Ovary (tissue), 9 donors: ENCODE data around the gene IGDCC3. TPM values are rescaled to one million over a fixed set of nuclear protein-coding genes. Genes with fewer than 3 reads are reported as not detected.

ENCODE experiments used
- DNase-seq, 5 donors: peaks; one replicate each; pipeline ENCODE4 v3.0.0-alpha.2; 2019 to 2020
- H3K27ac ChIP-seq, 2 donors: fragments of 200-600 bp; one replicate each; pipeline versions ENCODE4 v1.5.1 to v1.8.0; 2019 to 2022
- H3K27me3 ChIP-seq: fragments of 200-600 bp; one replicate; pipeline ENCODE4 v1.8.0; 2022
- H3K36me3 ChIP-seq: fragments of 200-600 bp; sonication (generic); one replicate; pipeline ENCODE4 v1.5.1; 2019
- H3K4me1 ChIP-seq: one replicate; pipeline ENCODE4 v1.8.1; 2013; ENCODE audit warnings: mild to moderate bottlenecking, moderate library complexity; ENCODE audit not compliant: insufficient read depth
- H3K4me3 ChIP-seq: fragments of 200-600 bp; sonication (generic); one replicate; pipeline ENCODE4 v1.5.1; 2017
- H3K9me3 ChIP-seq, 2 donors: fragments of 200-600 bp in 1 of 2; sonication (generic) in 1 of 2; one replicate each; pipeline versions ENCODE4 v1.5.1 to v1.8.1; 2013 to 2019; ENCODE audit warnings: mild to moderate bottlenecking in 1 of 2, moderate library complexity in 1 of 2
- CTCF ChIP-seq, 3 donors: fragments of 450-650 bp in 2 of 3; fragments of 200-600 bp in 1 of 3; IDR thresholded peaks; one replicate each; pipeline versions ENCODE4 v1.5.1 to v1.8.0; 2016 to 2022; ENCODE audit warnings: antibody characterized with exemption in 3 of 3, mild to moderate bottlenecking in 1 of 3
- EP300 ChIP-seq: sonication (generic); formaldehyde crosslinking; IDR thresholded peaks from one replicate; pipeline ENCODE4 v1.6.1; 2017; ENCODE audit warnings: antibody characterized with exemption
- POLR2A ChIP-seq: fragments of 450-650 bp; IDR thresholded peaks from one replicate; pipeline ENCODE4 v1.6.1; 2017; ENCODE audit warnings: antibody characterized with exemption, mild to moderate bottlenecking, moderate library complexity
- WGBS, 3 donors: extraction: QIAGEN DNeasy Blood & Tissue Kit in 1 of 3; methylation state at CpG; one replicate each; pipeline versions ENCODE4 v1.1.5 to v1.1.7; 2013 to 2017; 5-methylcytosine and 5-hydroxymethylcytosine counted together
- intact Hi-C, 4 donors: fragments of 100-400 bp; cut with DNase I; formaldehyde crosslinking; loops; one replicate each; pipeline versions ENCODE4 v1.11.0 to v1.15.1; 2022 to 2023
- polyA plus RNA-seq, 2 donors: library from polyadenylated mRNA; stranded (reverse); fragments of 200-250 nt in 1 of 2; fragments of 350-450 nt in 1 of 2; fragmentation: Illumina TruSeq in 1 of 2; extraction: RNeasy Lipid Tissue Mini Kit (QIAGEN cat#74804) in 1 of 2; gene quantifications; one replicate each; pipeline ENCODE4 v1.2.3, GENCODE V29; 2013 to 2014
- total RNA-seq, 7 donors: library from RNA; depleted of rRNA in 2 of 7; stranded (reverse); fragments of >200 nt in 2 of 7; fragmentation: NEBNext Ultra II Directional in 3 of 7; extraction: Animal tissue kit (Norgen Biotek cat#: 25700) in 3 of 7; gene quantifications; one replicate each; pipeline versions ENCODE4 v1.1.0 to v1.2.4, GENCODE V29; 2016 to 2023
- donor health status: DM: no; HTN: no; CAD: no; lungs with moderate emphysema.
- donor health status: DM: no; HTN: no; CAD: no.
- donor health status: Bipolar disorder and iron deficiency.
- donor health status: DM: yes; HTN: yes; CAD: no.
- donor health status: DM: no; HTN: no; CAD: no.
- donor health status: DM: yes; HTN: yes; CAD: no.

Gene IGDCC3
- total and polyA plus RNA-seq, 9 donors, result 0.11 to 1.8 (median 0.74) TPM

GRCh38 chr15:65388306-65389080 lies 10.7 kb upstream of the IGDCC3 start:
- Histone ChIP-seq H3K36me3 (no peaks in the 10 kb centered on the region), H3K27me3 (no peaks in the 10 kb centered on the region), H3K4me3 (no peak overlapping the region), H3K9me3 (no peaks in the 10 kb centered on the region), H3K4me1 (peaks cover 15% of the 10 kb centered on the region), H3K27ac (no peak overlapping the region)
- TF ChIP-seq CTCF (IDR thresholded peaks at IDR 0.05) (no peak), EP300 (no peak), POLR2A (no peak)
- intact Hi-C loops, result no loop called here
- DNase-seq, result no peak
- WGBS, 3 donors, result 85 to 91% (median 87%) methylated on average over 17 of the region's 17 CpGs

GRCh38 chr15:65386886-65387285 lies 9.1 kb upstream of the IGDCC3 start:
- no peak overlapping the region for H3K4me3 ChIP-seq
- H3K36me3 ChIP-seq, result no peaks in the 10 kb centered on the region
- H3K27ac ChIP-seq, result peak overlapping the region in 1 of 2 donors; percentile 86
- H3K4me1 ChIP-seq, result peaks cover 15% of the 10 kb centered on the region
- TF ChIP-seq EP300, result no peak
- TF ChIP-seq CTCF (IDR thresholded peaks at IDR 0.05), result no peak
- no peak for TF ChIP-seq POLR2A
- no peak for DNase-seq
- 81 to 97% (median 94%) methylated on average over 6 of the region's 6 CpGs for WGBS, 3 donors
- H3K27me3 ChIP-seq, result no peaks in the 10 kb centered on the region
- H3K9me3 ChIP-seq, result no peaks in the 10 kb centered on the region
- intact Hi-C loops, result no loop called here

GRCh38 chr15:65386376-65386775 lies 8.6 kb upstream of the IGDCC3 start:
- H3K27ac ChIP-seq, result peak overlapping the region in 1 of 2 donors; percentile 86
- no peaks in the 10 kb centered on the region for H3K27me3 ChIP-seq
- peaks cover 15% of the 10 kb centered on the region for H3K4me1 ChIP-seq
- no peak for DNase-seq
- no peaks in the 10 kb centered on the region for H3K36me3 ChIP-seq
- no peaks in the 10 kb centered on the region for H3K9me3 ChIP-seq
- intact Hi-C loops, result no loop called here
- 63 to 68% (median 64%) methylated on average over 6 of the region's 6 CpGs for WGBS, 3 donors
- no peak overlapping the region for H3K4me3 ChIP-seq
- no peak for TF ChIP-seq POLR2A
- no peak for TF ChIP-seq EP300
- no peak for TF ChIP-seq CTCF (IDR thresholded peaks at IDR 0.05)

GRCh38 chr15:65385870-65386258 lies 8.1 kb upstream of the IGDCC3 start:
- Histone ChIP-seq H3K27ac (peak overlapping the region; percentile 55 to 86), H3K4me3 (peak overlapping the region; percentile 17), H3K36me3 (no peaks in the 10 kb centered on the region), H3K27me3 (no peaks in the 10 kb centered on the region), H3K4me1 (peaks cover 15% of the 10 kb centered on the region), H3K9me3 (no peaks in the 10 kb centered on the region)
- 0 to 3% (median 2%) methylated on average over 10 of the region's 10 CpGs for WGBS, 3 donors
- DNase-seq, result peak; percentile 75 to 91 (median 86)
- TF ChIP-seq EP300 (no peak), POLR2A (no peak), CTCF (IDR thresholded peaks at IDR 0.05) (no peak)
- intact Hi-C loops, result loop anchor here in 2 of 4 donors (2.0 kb wide), 1 partner anchor 67 kb away; no protein-coding TSS in a partner anchor
